GM18507 (cell line): Measurements from ENCODE around the gene LBR.

ENCODE experiments used
- DNase-seq: peaks from one replicate; pipeline ENCODE4 v3.0.0; 2011; ENCODE audit warnings: low read depth; ENCODE audit not compliant: insufficient read length; ENCODE audit errors: extremely low spot score
- FAIRE-seq: peaks from 2 replicates; lab custom pipeline; 2011; peaks lifted over from hg19 to GRCh38; lab: Jason Lieb, UNC

Gene LBR

DNA sequence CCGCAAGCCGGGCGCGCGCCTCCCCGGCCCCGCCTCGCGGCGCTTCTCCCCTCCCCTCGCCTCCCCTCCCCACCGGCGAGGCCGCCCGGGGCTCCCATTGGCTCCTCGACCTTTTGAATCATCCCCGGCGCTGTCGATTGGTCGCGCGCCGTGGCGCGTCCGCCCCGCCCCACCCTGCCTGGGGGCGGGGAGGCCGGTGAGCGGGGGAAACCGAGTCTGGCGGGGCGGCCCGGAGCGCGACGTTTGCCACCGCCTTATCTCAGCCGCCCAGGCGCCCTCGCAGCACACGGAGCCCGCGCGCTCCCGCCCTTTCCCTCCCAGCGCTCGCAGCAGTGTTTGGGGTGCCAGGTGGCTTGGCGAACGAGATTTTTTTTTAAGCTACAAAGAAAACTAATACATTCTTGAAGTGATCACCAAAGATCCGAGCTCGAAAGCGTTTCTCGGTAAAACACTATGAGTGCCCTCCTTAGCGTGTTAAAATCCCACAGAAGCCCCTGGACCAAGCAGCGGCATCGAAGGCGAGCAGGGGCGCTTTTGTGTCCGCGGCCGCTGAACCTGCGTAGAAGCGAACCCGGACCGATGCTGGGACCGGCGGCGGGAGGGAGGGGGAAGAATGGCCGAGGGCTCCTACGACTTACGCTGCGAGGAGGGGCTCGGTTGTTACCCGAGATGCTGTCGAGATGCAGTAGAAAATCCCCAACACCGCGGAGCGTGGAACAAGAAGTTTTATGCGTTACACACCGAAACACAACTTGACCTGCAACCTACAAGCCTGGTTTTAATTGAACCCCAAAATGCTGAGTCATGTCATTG, 436 bp upstream of the LBR start:
- peak; percentile 76 for FAIRE-seq
- peak; percentile 91 for DNase-seq

DNA sequence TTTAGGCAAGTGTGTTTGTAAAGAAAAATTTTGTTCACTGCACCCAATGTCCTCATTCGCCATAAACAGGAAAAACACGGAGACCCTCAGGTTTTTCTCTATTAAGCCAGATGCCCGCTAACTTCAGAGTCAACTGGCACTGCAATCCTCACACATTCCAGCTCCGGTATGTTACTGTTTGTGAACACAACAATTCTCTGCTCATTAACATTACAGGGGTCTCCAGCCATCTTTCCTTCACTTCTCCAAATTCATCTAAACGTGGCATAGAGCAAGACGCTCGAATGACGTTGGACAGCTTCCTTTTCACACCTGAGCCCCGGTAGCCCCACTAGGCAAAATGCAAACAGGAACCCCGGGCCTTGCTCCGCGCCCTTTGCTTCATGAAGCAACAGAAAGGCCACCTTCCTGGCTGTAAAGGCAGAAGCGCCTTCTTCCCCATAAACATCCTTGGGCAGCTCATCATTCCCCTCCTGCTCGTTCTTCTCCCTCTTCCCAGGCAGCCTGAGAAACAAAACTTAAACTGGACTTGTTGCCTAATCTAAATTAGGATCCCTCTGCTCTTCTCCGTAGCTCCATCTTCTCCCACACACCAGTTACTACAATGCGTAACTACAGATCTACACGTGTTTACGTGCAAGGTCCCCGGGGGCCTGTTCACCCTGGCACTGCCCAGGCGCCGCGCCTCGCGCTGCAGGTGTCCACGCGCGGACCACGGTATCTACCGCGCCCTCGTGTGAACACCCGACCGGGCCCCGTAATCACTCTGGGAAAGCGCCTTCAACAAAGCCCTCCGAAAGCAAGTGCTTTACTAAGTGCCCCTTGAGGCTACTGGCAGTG, 1.2 kb downstream of the LBR start:
- peak; percentile 47 for FAIRE-seq
- DNase-seq, result no peak

DNA sequence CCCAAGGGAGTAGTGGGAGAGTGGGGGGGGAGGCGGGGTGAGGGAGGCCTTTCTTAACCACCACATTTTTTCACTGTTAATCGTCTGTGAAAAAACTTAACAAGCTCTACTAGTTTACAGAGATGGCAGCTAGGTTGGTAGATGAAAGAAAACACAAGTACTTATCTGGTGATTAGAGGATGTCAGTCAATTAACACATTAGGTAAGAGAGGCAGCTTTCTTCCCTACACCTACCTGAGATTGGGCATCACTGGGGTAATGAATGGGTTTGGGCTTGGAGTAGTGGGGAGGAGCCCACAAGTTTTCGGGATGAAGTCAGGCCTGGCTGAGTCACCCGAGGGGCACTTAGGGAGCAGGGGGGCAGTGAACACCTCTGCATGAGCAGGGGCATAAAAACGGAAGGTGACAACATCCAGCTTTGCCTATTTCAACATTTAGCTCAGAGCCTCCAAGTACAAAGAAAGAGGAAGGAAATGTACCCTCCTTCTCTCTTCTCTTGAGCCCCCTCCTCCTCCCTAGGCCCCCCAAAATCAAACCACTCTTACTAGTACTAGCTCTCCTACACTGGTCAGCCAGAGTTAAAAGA, 2.5 kb downstream of the LBR start:
- DNase-seq, result no peak
- FAIRE-seq, result no peak

DNA sequence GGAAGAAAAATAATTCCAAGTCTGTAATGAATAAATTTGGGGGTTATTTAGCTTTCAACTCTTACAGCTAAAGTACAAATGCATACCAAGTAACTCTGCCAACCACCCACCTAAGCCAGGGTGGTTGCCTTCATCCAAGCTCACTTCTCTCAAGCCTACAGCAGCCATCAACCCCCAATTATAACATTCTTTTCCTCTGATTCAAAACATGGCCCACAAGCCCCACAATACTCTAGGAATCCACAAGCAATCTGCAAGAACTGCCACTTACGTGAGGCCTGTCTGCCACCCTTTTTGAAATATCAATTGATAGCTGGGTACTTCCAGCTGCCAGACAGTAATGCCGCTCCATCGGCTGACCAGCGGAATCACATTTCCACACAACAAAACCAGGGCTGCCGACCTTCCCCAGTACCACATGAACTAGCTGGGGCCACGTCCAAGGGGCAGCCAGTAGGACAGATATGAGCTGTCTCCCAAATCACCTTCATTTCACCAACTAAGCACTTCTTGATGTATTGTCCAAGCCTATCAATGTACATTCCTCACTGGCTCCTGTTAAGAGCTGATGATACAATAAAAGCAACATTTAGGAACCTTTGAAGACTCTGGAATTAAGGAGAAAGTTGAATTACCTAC, 3.2 kb downstream of the LBR start:
- FAIRE-seq (no peak), DNase-seq (no peak)

DNA sequence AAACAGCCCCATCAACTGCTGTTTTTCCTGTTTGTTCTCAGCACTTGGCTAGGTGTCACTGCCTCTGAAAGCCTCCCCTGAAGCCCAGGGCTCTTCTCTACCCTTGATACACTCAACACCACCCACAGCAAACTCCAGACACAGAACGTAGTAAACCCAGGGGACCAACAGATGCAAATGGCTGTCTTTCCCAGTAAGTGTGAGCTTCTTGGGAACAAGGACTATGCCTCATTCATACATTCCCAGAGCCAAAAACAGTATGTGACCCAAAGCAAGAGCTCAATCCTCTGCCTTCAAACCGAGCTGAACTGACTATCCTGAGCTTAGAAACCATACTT, 4.4 kb downstream of the LBR start:
- FAIRE-seq (no peak), DNase-seq (no peak)

DNA sequence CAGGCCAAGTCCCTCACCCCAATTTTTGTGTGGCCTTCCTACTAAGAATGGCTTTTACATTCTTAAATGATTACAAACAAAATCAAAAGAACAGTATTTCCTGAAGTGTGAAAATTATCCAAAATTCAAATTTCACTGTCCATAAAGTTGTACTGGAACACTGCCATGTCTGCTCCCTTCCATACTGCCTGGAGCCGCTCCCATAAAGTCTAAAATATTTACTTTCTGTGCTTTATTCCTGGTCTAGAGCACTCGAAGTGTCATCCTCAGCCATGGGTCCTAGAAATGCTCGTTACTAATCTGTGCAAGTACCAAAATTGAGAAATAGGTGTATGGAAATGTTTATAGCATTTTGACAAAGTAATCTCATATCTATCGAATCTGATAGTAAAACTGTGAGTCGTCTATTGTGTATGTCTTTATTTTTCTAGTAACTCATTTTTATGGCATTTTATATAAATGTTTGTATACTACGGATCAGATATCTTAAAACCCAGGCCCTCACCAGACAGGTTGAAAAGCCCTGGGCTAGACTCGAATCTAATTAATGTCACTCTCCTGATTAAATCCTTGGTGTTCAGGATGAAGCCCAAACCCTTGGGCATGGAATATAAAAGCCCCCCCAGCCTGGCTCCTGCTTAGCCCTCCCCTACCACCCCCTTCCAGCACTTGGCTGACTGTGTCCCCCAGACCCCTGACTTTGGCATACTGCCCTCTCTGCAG, 4.9 kb downstream of the LBR start:
- DNase-seq (no peak), FAIRE-seq (no peak)

DNA sequence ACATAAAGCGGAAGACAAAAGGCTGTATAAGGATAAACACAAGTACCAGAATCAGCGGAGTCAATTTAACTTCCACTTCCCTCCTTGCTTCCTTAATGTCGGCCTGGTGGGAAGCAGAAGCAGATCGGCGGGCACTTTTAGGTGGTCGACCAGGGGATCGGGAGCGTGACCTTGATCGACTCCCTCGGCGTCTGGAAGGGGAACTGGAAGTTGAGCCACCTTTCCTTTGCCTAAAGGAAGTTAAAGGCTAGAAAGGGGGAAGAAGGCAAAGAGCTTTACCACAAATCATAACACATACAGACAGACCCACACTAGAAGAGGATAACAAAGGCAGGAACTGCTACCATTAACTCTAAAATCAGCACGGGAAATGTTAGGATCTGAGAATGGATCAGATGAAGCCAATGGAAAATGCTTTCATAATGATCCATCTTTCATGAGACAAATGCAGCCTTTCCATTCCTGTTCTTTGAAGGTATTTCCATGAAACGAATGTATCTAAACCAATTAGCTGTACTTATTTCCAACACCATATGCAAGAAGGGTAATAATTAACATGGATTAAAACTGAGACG, 5.7 kb downstream of the LBR start:
- DNase-seq, result no peak
- no peak for FAIRE-seq

DNA sequence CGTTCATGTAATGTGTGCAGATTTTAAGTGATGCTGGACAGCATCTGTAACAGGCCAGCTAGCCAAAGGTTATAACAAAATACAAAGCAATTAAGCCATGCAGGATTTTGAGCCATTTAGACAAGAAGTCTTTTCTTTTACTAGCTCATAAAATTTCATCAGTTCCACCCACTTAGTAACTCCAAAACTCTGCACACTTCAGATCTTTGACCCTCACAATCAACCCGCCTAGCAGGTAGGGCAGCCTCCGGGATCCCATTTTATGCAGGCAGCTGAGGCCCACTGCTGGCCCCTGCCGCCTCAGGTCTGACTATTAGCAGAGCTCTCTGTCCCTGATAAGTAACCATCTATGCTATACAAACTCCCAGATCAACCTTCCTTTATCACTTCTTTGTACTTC, 9.2 kb downstream of the LBR start:
- no peak for FAIRE-seq
- DNase-seq, result no peak

DNA sequence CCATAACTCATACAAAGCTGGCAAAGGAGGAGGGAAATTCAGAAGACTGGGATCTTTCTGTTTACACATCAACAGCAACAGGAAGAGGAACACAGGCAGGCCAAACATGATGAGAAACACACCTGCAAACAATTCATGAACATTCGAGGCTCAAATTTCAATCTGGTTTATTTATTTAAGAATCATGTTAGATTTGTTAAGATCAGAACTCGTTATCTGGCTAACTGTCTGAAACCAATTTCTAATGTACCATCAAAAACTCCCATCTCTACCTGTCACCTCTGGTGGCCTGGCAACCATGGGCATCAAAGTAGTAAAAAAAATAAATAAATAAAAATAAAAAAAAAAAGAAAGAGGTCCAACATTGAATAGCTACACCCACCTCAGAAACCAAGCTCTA, 9.8 kb downstream of the LBR start:
- DNase-seq (no peak), FAIRE-seq (no peak)

DNA sequence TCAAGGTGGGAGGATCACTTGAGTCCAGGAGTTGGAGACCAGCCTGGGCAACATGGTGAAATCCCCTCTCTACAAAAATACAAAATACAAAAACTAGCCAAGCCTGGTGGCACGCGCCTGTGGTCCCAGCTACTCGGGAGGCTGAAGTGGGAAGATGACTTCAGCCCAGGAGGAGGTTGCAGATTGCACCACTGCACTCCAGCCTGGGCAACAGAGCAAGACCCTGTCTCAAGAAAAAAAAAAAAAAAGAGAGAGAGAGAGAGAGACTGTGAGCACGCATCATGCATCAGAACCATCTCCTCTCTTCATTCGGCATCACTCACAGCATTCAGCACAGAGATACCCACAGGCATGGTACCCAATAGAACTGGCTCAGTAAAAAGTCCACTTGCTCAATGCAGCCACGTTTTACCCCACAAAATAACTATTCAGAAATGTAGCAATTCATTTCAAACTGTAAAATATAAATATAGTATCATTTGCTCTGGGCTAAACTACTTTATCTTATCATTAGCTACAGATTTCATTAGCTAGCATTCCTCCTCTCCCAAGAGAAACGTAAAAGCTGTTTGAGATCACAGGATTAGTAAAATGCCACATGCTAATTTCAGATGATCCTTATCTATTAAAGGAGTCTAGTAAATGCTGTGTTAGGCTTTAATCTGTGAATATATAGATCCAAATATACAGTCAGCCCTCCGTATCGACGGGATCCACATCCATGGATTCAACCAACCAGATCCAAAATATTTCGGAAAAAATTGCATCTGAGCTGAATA, 11.7 kb downstream of the LBR start:
- DNase-seq (no peak), FAIRE-seq (no peak)

DNA sequence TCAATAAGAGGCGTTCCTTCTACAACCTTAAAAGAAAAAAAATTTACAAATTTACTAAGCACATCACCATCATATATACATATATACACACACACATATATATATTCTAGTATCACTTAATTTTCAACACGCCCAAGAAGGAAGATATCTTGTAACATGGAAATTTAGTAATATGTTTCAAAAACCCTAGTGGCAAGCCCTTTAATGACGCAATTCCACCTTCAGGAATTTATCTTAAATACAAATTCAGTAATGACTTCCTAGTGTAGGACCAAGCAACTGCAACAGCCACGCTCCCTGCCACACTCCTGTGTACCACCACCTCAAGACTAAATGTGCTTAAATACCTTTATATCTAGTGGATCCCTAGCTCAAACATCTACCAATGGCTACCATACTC, 12.5 kb downstream of the LBR start:
- DNase-seq (no peak), FAIRE-seq (no peak)

DNA sequence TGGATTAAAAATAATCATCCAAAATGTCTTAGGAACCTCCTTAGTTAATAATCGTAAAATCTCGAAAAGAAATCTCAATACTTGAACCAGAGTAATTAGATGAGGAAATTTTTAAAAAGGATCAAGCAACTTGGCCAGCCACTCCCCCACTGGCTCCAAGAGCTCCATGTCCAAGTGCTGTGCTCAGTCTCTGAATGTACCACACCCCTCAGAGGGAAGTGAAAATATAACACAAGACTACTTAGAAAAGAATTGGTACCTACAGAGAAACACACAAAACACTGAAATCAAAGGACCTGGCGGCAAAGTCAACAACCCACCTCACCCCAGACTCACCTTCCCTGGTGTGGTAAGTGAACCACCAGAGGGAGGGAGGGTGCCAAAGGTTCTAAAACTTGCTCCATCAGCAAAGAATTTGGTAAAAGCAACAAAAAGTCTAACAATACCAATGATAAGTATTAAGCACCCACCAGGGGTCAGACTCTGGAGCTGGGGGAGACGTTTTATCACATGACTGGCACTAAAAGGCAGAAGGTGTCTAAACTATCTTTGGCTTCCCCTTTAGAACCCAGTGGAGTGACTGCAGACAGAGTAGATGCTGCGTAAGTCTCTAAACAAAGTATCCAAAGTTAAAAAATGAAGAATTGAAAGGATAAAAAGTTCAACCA, 14.0 kb downstream of the LBR start:
- FAIRE-seq (no peak), DNase-seq (no peak)

DNA sequence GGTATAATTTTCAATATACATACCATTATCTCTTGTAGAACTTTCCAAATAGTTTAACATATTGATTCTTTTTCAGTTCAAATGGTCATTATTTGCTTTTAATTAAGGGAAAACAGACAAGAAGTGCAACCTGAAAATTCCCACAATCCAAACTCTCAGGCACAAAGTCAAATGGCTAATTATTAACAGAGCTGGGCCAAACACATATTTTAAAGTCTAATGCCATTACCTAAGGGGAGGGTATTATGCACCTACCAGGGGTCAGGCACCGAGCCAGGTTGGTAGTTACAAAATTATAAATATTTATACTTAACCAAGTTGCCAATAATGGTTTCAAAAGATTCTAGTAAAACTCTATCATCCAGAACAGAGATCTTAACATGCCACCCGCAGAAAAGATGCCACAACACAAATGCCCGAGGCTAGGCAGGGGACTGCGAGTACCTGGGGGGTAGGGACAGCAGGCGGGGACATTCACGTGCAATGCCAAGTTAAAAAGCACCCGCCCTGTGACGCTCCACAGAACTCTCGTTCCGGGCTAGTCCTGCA, 15.0 kb downstream of the LBR start:
- no peak for FAIRE-seq

DNA sequence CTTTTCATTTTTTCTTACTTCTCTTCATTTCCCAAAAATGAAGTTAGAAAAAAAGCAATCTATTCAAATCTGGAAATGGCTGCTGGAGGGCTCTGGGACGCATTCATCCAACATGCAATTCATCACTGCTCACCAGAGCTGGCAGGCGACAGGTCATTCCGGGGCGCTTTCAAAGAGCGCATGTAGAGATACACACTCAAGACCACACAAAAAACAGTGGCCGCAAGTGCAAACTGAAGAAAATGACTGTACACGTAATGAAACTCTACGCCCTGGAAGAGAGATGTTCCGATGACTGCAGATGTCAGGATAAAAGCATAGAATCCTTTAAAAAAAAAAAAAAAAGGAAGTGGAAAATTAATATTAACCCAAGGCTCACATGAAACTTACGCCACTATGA, 15.5 kb downstream of the LBR start:
- no peak for DNase-seq
- no peak for FAIRE-seq

More for the DNA sequence above, 15.0 kb downstream of the LBR start:
- DNase-seq, result no peak

DNA sequence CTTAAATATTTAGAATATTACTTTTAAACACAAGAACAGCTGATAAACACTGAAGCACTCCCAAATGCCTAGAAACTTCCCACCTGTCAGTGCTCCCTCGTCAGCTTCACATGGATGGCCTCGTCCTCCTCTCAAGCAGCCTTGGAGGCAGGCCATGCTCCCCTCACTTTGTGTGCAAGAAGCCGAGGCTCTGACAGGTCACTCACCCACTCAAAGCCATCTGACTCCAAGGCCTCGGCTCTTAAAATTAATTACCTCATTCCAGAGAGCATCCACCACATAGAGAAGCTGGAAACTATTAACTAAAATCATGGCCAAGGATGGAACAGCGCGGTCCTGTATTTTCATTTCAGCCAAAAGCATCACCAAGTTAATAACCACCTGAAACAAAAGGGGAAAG, 17.8 kb downstream of the LBR start:
- no peak for FAIRE-seq

DNA sequence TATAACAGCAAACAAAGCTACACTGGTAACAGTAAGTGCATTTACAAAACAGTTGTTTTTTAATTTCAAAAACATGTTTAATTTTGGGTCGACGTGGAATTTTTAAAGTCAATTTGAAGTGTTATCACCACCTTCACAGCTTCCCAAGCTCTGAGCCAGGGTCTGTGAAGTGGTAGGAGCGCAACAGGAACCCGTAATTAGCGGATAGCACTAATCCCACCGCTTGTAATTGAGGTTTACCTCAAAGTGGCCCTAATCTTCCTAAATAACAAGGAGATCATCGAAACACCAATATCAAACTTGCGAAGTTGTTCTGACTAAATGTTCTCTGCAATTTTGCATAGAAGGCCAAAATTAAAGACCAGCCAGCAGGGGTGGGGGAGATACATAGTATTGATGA, 18.8 kb downstream of the LBR start:
- FAIRE-seq (no peak), DNase-seq (no peak)

More for the DNA sequence above, 17.8 kb downstream of the LBR start:
- DNase-seq, result no peak

DNA sequence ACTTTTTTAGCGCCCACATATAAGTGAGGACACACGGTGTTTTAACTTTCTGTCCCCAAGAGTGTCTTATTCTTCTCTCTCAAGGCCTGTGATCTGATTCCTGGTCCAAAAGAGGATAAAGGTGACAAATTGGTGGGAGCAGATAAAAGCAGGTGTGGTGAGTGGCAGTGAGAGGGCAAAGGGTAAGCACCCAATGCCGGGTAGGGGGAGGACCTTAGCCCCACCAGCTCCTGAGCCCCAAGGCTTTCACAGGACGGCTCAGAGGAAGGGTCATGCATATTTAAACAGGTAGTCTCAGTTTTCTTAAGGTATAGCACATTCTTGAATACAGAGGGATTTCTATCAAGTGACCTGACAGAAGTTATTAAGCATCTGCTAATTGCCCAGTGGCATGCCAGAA, 19.6 kb downstream of the LBR start:
- FAIRE-seq, result no peak

DNA sequence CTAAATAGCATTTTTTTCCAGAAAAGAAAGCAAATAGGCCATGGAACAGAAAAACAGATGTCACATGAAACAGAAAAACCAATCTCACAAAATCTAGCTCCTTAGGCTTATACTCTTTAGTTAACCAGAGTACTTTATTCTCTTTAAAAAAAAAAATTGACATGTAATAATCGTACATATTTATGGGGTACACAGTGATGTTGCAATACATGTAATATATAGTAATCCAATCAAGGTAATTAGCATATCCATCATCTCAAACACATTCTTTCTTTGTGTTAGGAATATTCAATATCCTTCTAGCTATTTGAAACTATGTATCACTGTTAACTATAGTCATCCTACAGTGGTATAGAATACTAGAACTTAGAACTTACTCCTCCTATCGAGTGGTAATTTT, 20.1 kb downstream of the LBR start:
- no peak for FAIRE-seq
- no peak for DNase-seq

More for the DNA sequence above, 19.6 kb downstream of the LBR start:
- DNase-seq, result no peak
